Keratinocyte (primary cell): ENCODE results near the gene PTPRD.

Experiments used
- EZH2 ChIP-seq: IDR thresholded peaks from one replicate; pipeline ENCODE4 v1.6.1; 2012; ENCODE audit warnings: inconsistent platforms, mild to moderate bottlenecking, low read length, moderate library complexity
- TF ChIP-seq, protein P1 (sequence below), 3 experiments: IDR thresholded peaks in 1 of 3; conservative IDR thresholded peaks in 1 of 3; optimal IDR thresholded peaks in 1 of 3; 2 replicates in 2 of 3; 3 replicates in 1 of 3; pipeline versions ENCODE3 to v1.5.1; 2011; ENCODE audit warnings: low read length in 3 of 3, mild to moderate bottlenecking in 3 of 3, moderate library complexity in 2 of 3, control low read depth in 1 of 3, inconsistent platforms in 1 of 3; ENCODE audit not compliant: insufficient read depth in 2 of 3; ENCODE audit errors: extremely low read depth in 1 of 3

- TF ChIP-seq, protein P1, sequence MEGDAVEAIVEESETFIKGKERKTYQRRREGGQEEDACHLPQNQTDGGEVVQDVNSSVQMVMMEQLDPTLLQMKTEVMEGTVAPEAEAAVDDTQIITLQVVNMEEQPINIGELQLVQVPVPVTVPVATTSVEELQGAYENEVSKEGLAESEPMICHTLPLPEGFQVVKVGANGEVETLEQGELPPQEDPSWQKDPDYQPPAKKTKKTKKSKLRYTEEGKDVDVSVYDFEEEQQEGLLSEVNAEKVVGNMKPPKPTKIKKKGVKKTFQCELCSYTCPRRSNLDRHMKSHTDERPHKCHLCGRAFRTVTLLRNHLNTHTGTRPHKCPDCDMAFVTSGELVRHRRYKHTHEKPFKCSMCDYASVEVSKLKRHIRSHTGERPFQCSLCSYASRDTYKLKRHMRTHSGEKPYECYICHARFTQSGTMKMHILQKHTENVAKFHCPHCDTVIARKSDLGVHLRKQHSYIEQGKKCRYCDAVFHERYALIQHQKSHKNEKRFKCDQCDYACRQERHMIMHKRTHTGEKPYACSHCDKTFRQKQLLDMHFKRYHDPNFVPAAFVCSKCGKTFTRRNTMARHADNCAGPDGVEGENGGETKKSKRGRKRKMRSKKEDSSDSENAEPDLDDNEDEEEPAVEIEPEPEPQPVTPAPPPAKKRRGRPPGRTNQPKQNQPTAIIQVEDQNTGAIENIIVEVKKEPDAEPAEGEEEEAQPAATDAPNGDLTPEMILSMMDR (optimal IDR thresholded peaks at IDR 0.05 in 1 of 3, IDR thresholded peaks at IDR 0.05 in 1 of 3, conservative IDR thresholded peaks at IDR 0.05 in 1 of 3; ENCODE audit: extremely low read depth in 1 of 3, insufficient read depth in 2 of 3, low read length in 3 of 3), result no peak
- no peak for TF ChIP-seq EZH2
Observed at GRCh38 chr9:8266861-8267260, 2345.9 kb downstream of the PTPRD start.
